Progenitor cell of endocrine pancreas (in vitro differentiated cells): ENCODE measurements around the gene ZNF541. TPM values are rescaled to one million over a fixed set of nuclear protein-coding genes. Genes with fewer than 3 reads are reported as not detected.

Experiments used
- DNase-seq: peaks from one replicate; pipeline ENCODE4 v3.0.0; 2021; ENCODE audit warnings: low spot score; ENCODE audit not compliant: unreplicated experiment
- H3K27ac Mint-ChIP-seq: 2 replicates; pipeline ENCODE4 v1.8.0; 2021; ENCODE audit warnings: mild to moderate bottlenecking, moderate library complexity, mixed read lengths
- H3K27me3 Mint-ChIP-seq: 2 replicates; pipeline ENCODE4 v1.8.0; 2021; ENCODE audit warnings: mixed read lengths
- H3K36me3 Mint-ChIP-seq: 2 replicates; pipeline ENCODE4 v1.8.0; 2022; ENCODE audit warnings: mixed read lengths; ENCODE audit not compliant: insufficient read depth
- H3K4me1 Mint-ChIP-seq: 2 replicates; pipeline ENCODE4 v1.8.0; 2021; ENCODE audit warnings: low read depth, mixed read lengths
- H3K4me3 Mint-ChIP-seq: 2 replicates; pipeline ENCODE4 v1.8.0; 2021; ENCODE audit warnings: low read depth, mild to moderate bottlenecking, moderate library complexity, mixed read lengths
- H3K9me3 Mint-ChIP-seq: 2 replicates; pipeline ENCODE4 v1.8.0; 2021; ENCODE audit warnings: low read depth, mixed read lengths
- total RNA-seq: library from RNA; stranded (reverse); gene quantifications from 2 replicates; pipeline ENCODE4 v1.2.1, GENCODE V29; 2021
- TF ChIP-seq, protein P1 (sequence below): fragments of 200-600 bp; sonication (generic); IDR thresholded peaks from one replicate; pipeline ENCODE4 v1.5.0; 2021; ENCODE audit warnings: antibody characterized with exemption, mild to moderate bottlenecking; ENCODE audit not compliant: unreplicated experiment

Gene ZNF541
- total RNA-seq, 1 donor from 2014 or later = not detected

DNA sequence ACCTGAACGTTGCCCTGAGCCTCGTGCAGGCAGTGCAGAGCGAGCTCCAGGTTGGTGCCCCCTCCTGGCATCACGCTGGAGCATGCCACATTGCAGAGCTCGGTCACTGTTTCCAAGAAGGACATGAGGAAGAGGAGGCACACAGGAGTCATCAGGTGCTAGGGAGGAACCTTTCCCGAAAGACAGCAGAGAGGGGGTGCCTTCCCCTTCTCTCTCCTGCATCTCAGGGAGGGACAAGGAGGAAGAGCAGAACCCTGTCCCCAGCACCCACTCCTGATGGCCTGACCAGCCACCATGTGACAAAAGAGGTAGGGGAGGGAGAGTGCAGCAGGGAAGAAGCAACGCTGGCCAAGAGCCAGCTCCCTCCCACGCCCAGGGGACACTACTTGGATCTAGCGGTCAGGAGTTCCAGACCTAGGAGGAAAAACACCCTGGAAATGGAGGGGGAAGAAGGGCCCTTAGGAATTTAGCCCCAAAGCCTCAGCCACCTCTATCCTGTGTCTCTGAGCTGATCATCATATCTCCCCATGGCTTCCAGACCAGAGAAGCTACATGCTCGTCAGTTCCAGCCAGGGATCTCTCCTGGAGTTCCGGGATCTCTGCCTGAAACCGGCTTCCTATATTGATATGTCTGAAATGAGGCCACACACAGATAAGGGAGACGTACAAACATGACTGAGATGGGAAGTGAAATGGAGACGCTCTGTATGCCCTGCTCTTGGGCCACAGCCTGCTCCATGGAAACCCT, 41.1 kb downstream of the ZNF541 start:
- Mint-ChIP-seq H3K27me3 (peaks cover 7% of the 10 kb centered on the region), H3K36me3 (no peaks in the 10 kb centered on the region), H3K27ac (no peak overlapping the region), H3K9me3 (peaks cover 3% of the 10 kb centered on the region), H3K4me1 (no peaks in the 10 kb centered on the region), H3K4me3 (no peak overlapping the region)
- no peak for DNase-seq
- TF ChIP-seq, protein P1, sequence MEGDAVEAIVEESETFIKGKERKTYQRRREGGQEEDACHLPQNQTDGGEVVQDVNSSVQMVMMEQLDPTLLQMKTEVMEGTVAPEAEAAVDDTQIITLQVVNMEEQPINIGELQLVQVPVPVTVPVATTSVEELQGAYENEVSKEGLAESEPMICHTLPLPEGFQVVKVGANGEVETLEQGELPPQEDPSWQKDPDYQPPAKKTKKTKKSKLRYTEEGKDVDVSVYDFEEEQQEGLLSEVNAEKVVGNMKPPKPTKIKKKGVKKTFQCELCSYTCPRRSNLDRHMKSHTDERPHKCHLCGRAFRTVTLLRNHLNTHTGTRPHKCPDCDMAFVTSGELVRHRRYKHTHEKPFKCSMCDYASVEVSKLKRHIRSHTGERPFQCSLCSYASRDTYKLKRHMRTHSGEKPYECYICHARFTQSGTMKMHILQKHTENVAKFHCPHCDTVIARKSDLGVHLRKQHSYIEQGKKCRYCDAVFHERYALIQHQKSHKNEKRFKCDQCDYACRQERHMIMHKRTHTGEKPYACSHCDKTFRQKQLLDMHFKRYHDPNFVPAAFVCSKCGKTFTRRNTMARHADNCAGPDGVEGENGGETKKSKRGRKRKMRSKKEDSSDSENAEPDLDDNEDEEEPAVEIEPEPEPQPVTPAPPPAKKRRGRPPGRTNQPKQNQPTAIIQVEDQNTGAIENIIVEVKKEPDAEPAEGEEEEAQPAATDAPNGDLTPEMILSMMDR = no peak

DNA sequence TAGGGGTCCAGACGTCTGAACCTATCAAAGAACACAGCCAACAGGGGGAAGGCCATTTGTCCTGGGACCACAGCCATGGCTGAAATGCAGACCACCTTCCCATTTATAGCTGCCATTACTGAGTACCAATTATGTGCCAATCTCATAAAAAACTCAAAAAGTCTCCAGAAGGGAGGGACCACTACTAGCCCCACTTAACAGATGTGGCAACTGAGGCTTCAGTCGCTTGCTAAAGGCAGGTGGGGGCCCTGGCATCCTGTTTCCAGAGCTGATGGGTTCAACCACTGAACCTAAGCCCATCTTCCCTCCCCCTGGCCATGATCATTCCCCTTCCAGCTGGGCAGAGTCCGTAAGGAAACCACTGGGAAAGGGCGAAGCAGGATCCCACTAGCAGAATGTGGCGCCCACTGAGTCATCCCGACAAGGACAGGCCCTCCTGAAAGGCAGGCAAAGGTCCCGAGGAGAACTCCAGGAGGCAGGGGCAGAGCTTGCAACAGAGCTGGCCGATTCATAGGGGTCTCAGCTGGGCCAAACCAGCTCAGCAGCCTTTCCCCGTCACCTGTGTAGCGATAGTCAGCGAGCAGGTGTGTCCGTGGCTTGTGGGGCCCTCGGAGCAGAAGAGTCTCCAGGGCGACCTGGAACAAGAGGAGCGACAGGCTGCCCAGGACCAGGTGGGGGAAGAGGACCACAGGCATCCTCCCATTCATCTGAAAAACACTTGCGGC, 43.8 kb downstream of the ZNF541 start:
- H3K27me3 Mint-ChIP-seq = peaks cover 7% of the 10 kb centered on the region
- no peaks in the 10 kb centered on the region for H3K4me1 Mint-ChIP-seq
- no peaks in the 10 kb centered on the region for H3K9me3 Mint-ChIP-seq
- TF ChIP-seq, protein P1 = no peak
- no peak for DNase-seq
- no peak overlapping the region for H3K4me3 Mint-ChIP-seq
- H3K27ac Mint-ChIP-seq = no peak overlapping the region
- H3K36me3 Mint-ChIP-seq = no peaks in the 10 kb centered on the region

DNA sequence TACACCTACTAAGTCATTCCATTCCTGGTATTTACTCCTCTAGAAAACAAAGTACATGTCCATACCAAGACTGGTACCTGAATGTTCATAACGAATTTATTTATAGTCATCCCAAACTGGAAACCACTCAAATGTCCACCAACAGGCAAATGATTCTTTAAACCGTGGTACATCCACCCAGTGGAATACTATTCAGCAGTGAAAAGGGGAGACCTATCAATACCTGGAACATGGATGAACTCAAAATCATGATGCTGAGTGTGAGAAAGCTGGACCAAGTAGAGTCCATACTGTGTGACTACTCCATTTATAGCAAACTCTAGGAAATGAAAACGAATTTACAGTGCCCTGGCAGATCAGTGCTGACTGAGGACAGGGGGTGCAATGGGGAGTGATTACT, 46.1 kb downstream of the ZNF541 start:
- H3K4me3 Mint-ChIP-seq = no peak overlapping the region
- no peaks in the 10 kb centered on the region for H3K36me3 Mint-ChIP-seq
- peaks cover 4% of the 10 kb centered on the region for H3K27me3 Mint-ChIP-seq
- H3K4me1 Mint-ChIP-seq = peaks cover 1% of the 10 kb centered on the region
- no peak overlapping the region for H3K27ac Mint-ChIP-seq
- TF ChIP-seq, protein P1 = no peak
- no peaks in the 10 kb centered on the region for H3K9me3 Mint-ChIP-seq
- no peak for DNase-seq

DNA sequence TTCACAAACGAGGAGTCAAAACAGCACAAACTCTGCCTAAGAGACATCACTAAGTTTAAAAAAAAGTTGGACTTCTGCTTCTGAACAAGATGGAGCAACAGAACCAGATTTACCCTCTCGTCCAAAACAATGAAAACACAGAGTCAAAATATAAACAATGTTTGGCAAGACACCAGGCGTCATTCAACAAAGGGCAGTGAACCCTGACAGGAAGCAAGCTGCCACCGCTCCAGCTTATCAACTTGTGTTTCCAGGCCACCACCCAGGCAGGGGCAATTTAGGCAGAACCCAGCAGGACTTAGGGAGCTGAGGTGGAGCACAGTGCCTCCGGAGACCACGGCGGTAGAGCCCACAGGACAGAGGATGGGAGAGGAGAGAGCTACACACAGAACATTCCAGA, 49.5 kb downstream of the ZNF541 start:
- Mint-ChIP-seq H3K4me3 (no peak overlapping the region), H3K4me1 (peaks cover 4% of the 10 kb centered on the region), H3K36me3 (no peaks in the 10 kb centered on the region), H3K27ac (no peak overlapping the region), H3K9me3 (no peaks in the 10 kb centered on the region), H3K27me3 (peaks cover 9% of the 10 kb centered on the region)
- DNase-seq = no peak
- TF ChIP-seq, protein P1 = no peak

Other genes starting within 250 kb of the ZNF541 start
- gene C5AR2, start 241.0 kb downstream of the ZNF541 start, total RNA-seq = not detected in 2 replicates
- 37.7 and 42.1 TPM in 2 replicates for gene DHX34, start 223.8 kb downstream of the ZNF541 start, total RNA-seq
- 25.5 and 30.8 TPM in 2 replicates for gene MEIS3, start 153.6 kb downstream of the ZNF541 start, total RNA-seq
- gene SLC8A2, start 101.3 kb downstream of the ZNF541 start, total RNA-seq = 1.2 and 1.4 TPM in 2 replicates
- gene KPTN, start 88.9 kb downstream of the ZNF541 start, total RNA-seq = 29.9 and 30.5 TPM in 2 replicates
- gene NAPA, start 58.1 kb downstream of the ZNF541 start, total RNA-seq = 77.8 and 80.0 TPM in 2 replicates
- 31.9 and 37.4 TPM in 2 replicates for gene BICRA, start 36.0 kb upstream of the ZNF541 start, total RNA-seq
- gene EHD2, start 140.3 kb upstream of the ZNF541 start, total RNA-seq = 0.41 and 0.64 TPM in 2 replicates
- 301 and 312 TPM in 2 replicates for gene NOP53, start 172.4 kb upstream of the ZNF541 start, total RNA-seq
- 342 and 392 TPM in 2 replicates for gene SELENOW, start 205.6 kb upstream of the ZNF541 start, total RNA-seq
- not detected in 2 replicates for gene TPRX1, start 231.4 kb upstream of the ZNF541 start, total RNA-seq
- gene CRX, start 248.8 kb upstream of the ZNF541 start, total RNA-seq = not detected in 2 replicates